Measurements from ENCODE around the gene BST2.
A peak's percentile ranks its signal among the peaks of the same experiment; 100 is the strongest.
"Not testable (repeated sequence)": the region's sequence is repeated elsewhere in the genome, so short reads cannot be mapped to it uniquely, and the experiment has no call there.

BST2 gene

DNA sequence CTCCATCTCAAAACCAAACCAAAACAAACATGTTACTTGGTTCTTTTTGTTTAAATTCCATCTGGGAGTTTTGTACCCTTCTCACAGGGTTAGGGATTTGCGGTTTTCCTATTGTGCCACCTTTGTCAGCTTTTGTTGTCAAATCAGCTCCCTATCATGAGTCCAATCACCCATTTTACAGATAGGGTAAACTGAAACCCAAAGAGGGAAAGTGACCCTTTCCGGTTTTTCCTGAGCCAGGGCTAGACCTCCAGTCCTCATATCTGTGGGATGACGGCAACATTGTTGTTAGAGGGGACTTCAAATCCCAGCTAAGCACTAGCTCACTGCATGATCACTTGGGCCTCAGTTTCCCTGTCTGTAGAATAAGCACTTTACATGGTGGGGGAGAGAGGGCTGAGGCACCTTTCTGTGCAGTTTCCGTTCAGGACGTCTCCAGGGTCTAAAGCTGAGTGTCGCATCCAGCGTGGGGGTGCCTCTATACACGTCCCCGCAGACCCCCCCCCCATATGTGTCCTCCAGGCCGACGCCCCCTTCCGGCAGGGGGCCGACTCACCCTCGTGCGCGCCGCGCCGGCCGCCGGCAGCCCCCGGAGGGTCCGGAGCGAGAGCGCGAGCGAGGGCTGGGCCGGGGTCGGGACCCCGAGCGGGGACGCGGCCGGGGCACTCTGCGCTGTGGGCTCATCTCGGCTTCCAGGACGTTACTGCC, 15.3 kb downstream of the BST2 start:
- DNase-seq (ENCODE audit: low read depth): no peak

DNA sequence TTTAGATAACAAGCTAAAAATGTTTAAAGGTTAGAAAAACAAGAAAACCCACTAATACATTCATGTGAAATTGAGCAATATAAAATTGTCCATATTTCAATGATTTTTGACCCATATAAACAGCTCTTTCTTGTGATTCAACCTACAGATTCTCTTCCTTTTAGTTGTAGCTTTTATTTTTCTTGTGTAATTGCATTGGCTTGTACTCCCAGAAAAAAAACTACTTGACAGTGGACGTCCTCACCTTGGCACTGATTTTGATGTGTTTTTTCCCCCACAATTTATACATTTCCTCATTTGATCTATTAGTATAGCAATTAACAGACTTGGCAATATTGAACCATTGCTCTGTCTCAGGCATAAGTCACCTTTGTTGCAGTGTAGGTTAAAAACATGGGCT, 16.1 kb downstream of the BST2 start:
- DNase-seq (ENCODE audit: low read depth): no peak

DNA sequence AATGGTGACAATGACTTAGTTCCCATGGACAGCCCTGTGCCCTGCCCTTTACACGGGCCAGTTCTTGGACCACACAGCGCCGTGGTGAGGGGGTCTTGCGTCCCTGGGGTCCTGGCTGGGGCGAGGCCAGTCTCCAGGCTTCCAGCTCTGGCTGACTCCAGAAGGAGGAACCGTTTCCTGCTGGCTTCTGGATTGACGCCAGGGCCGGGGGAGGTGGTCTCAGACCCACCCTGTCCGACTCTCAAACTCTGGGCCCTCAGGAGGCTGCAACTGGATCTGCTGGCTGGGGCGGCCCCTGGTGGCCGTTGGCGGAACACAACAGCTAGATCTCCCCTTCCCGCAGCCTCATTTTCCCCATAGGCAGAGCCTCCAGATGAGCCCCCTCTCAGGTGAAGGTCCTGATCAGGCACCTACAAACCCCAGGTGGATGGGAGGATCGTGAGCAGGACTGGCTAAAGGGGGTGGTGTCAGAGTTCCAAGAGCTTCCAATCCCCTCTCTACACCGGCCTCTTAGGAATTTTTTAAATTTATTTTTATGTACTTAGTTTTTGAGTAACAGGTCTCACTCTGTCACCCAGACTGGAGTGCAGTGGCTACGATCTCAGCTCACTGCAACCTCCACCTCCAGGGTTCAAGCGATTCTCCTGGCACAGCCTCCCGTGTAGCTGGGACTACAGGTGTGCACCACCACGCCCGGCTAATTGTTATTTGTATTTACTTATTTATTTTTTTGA, 19.4 kb downstream of the BST2 start:
- DNase-seq (ENCODE audit: low read depth): peak; percentile 47

DNA sequence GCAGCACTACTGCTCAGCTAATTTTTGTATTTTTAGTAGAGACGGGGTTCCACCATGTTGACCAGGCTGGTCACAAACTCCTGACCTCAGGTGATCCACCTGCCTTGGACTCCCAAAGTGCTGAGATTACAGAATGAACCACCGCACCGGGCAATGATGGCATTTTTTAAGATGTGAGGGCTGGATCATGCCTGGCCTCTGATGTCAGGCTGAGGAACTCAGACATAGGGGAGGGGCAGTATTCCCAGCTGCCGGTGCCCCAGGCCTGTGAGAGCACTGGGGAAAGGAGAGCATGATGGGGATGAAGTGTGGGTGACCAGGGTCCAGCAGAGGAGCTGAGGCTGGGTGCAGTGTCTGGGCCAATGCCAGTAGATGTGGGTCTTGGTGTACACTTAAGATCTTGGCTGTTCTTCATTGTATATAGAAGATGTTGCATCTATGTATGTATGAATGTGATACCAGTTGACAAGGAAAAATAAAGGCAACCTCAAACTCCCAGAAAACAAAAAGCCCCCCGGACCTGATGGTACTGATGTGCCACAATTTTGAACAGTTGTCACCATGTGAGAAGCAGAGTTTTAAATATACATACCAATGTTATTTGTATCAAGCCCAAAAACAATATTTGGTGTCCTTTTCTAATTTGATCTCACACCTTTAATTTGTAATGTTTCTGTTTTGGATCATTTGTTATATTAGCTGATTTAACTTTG, 24.8 kb downstream of the BST2 start:
- no peak for DNase-seq (ENCODE audit: low read depth)

DNA sequence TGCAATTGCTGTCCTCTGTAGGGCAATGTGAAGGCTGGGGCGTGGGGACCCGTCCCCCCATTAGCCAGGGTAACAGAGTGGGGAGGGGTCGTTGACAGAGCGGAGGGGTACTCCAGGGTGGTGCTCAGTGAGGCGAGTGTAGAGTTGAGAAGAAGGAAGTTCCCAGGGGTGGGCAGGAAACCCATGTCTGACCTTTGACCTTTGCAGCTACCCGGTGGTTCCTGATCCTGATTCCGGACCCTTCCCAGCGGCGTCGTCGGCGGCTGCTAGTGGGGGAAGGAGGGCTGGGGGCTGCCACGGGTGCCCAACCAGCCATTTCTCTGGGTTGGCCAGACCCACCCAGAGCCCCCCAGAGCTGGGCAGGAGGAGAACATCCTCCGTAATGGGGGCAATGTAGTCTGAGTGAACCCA, 26.2 kb downstream of the BST2 start:
- no peak for DNase-seq (ENCODE audit: low read depth)

DNA sequence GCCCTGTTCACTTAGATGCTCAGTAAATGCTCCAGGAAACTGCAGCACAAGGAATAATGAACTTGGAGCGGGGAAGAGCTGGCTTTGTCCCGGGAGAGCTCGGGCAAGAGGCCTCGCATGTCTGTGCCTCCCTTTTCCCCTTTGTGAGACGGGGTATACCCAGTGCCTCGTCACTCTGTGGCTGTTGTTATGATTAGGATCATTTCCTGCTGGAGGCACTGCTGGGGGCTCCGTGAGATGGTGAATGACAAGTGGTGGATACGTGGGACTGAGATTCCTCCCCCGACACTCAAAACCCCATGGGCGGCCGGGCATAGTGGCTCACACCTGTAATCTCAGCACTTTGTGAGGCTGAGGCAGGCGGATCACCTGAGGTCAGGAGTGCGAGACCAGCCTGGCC, 27.2 kb downstream of the BST2 start:
- DNase-seq (ENCODE audit: low read depth): no peak

DNA sequence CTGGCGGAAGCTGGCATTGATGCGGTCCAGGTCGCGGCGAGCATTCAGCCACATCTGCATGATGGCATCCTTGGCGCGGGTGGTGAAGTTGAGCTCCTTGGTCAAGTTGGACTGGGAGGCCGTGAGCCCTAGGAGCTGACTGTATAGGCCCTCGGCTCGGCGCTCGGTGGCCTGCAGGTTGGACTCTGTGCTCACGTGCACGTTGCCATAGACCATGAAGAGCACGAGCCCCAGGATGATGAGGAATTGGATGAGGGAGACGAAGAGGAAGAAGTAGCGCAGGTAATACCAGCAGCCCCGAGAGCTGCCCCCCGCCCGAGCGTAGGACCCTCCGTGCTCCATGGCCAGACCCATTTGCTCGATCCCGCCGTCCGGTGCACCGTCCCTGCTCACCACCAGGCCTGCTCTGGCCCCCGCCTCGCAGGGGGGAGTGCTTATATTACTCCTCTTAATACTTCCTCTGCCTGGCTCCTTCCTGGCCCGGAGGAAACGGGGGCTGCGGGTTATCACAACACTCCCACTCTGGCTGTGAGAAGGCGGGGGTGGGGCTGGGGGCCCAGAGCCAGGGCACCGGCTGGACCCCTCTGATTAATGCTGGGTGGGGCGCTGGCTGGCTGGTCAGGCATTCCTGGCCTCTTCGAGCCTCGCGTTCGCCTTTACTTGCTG, 28.4 kb downstream of the BST2 start, which contains the start of gene PLVAP:
TSS of gene PLVAP (minus strand) at position 408 of the 666 bp plus-strand sequence. CDS start at position 354, 54 bp downstream.
- no peak for DNase-seq (ENCODE audit: low read depth)

DNA sequence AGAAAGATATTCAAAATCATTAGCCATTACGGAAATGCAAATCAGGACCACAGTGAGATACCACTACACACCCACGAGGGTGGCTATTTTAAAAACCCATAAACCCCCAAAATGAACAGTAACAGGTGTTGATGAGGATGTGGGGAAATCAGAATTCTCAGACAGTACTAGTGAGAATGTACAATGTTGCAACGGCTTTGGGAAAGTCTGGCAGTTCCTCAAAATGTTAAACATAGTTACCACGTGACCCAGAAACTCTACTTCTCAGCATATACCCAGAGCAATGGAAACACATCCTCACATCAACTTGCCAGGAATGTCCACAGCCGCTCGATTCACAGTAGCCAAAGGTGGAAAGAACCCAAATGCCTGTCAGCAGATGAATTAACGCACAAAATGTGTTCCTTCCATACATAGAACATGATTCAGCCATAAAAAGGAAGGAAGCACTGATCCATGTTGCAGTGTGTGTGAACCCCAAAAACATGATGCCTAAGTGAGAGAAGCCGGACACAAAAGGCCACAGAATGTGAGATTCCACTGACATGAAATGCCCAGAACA, 35.3 kb downstream of the BST2 start:
- no peak for DNase-seq (ENCODE audit: low read depth)

DNA sequence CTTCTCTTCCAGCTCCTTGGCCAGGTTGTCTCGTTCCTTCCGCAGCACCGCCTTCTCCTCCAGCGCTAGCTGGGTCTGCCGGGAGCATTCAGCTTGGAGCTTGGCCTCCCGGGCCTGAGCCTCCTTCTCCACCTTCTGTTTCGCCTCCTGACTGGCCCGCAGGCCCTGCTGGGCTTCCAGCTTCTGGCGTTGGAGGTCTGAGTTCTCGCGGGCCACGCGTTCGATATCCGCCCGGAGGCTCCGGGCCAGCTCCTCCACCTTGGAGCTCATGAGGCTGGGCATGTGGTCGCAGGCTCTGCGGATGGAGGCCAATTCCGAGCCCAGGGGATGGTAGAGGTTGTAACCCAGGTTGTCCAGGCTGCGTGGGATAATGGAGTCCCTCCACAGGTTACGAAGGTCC, 40.1 kb downstream of the BST2 start:
- no peak for DNase-seq (ENCODE audit: low read depth)

DNA sequence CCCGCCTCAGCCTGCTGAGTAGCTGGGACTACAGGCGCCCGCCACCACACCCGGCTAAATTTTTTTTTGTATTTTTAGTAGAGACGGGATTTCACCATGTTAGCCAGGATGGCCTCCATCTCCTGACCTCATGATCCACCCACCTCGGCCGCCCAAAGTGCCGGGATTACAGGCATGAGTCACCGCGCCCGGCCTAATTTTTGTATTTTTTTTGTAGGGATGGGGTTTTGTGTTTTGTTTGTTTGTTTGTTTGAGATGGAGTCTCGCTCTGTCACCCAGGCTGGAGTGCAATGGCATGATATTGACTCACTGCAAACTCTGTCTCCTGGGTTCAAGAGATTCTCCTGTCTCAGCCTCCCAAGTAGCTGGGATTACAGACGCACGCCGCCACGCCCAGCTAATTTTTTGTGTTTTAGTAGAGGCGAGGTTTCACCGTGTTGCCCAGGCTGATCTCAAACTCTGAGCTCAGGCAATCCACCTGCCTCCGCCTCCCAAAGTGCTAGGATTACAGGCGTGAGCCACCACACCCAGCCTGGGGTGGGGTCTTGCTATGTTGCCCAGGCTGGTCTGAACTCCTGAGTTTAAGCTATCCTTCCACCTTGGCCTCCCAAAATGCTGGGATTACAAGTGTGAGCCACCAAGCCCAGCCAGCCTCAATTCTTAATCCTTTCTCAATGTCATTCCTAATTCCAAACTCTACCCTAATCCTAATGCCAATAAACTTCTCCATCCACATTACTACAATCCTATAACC, 41.4 kb downstream of the BST2 start:
- not testable (repeated sequence) for DNase-seq (ENCODE audit: low read depth)

DNA sequence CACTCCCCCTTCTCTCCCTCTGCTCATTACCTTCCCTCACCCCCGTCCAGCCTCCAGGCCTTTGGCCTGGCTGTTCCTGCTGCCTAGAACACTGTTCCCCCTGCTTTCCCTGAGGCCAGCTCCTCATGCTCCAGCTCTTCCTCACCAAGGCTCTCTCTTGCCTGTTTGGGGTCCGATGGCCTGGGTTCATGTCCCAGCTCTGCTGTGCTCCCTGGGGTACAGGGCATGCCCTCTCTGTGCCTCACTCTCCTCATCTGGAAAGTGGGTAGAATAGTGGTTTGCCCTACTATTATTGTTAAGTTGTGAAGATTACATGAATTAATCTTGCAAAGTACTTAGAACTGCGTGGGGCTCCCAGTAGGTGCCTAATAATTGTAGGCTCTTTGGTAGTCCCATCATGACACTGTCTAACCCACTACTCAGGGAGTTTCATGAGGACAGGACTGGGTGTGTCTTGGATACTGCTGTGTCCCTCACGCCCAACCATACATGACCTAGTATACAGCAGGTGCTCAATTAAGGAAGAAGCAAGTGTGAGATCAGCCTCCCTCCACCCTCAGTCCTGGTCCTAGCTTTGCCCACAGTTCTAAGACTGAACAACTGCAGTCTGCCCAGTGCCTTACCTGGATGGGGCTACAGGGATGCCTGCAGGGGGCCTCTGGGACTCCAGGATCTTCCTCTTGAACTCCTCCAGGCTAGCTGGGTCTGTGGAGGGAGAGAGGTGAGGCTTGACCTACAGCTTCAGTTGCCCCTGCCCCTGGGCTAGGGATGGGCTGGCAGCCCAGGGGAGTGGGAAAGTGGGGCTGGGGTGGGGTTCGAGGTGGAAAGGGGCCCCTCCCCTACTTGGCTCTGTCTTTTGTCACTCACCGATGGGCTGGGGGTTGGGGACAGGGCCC, 45.3 kb downstream of the BST2 start:
- no peak for DNase-seq (ENCODE audit: low read depth)

DNA sequence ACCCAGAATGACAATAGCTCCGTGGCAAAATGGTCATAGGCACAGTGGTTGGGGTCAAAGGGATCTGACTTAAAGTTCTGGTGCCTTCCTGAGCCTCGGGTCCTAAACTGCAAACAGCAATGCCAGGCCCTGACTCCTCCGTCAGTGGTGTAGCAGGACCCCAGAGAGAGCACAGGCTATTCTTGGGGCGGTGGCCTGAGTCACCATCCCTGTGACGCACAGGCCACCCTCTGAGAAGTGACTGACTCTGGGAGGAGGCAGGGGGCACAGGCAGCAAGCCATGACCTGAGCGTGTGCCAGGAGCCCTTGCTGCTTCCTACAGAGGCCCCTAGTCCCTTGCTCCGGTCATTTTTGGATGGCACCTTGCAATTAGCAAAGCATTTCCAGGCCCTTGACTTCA, 47.0 kb downstream of the BST2 start:
- no peak for DNase-seq (ENCODE audit: low read depth)

DNA sequence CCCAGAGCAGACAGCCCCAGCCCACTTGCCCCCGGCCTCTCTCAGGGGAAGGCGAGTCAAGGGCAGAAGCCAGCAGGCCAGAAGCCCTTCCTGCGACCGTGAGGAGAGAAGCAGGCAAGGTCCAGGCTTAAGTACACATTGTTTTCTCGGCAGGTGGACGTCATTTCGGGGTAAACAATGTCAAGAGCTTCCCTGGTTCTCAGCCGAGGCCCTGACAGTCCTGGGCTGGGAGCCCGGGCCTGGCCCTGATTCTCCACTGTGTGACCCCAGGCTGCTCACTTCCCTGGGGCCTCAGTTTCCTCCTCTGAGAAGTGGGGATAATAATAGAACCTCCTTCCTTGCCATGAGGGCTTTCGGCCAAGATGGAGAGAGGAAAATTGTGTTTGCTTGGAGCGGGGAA, 47.7 kb downstream of the BST2 start:
- DNase-seq (ENCODE audit: low read depth): no peak

DNA sequence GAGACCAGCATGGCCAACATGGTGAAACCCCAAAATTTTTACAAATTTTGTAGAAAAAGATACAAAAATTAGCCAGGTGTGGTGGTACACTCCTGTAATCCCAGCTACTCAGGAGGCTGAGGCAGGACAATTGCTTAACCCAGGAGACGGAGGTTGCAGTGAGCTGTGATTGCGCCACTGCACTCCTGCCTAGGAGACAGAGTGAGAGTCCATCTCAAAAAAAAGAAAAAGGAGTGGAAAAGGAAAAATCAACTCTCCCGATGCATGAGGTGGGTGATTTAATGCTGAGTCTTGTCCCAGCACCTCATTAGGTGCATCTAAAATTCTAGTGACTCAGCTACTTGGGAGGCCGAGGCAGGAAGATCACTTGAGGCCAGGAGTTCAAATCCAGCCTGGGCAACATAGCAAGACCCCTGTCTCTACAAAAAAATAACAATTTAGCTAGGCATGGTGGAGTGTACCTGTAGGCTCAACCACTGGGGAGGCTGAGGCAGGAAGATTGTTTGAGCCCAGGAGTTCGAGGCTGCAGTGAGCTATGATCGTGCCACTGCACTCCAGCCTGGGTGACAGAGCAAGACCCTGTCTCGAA, 48.3 kb downstream of the BST2 start:
- no peak for DNase-seq (ENCODE audit: low read depth)

DNA sequence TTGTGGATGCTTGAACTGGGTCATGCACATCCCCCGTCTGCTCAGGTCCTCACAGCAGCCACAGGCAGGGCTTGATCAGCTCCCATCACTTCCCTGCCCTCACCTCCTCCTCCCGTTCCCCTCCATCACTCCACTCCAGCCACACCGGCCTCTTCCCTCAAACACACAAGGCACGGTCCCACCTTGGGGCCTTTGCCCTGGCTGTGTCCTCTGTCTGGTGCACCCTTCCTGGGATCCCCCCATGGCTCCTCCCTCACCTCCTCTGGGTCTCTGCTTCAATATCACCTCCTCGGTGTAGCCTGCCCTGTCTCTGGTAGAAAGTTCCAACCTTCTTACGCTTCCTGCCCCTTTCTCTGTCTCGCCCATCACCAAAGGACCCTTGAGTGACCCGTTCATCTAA, 52.0 kb downstream of the BST2 start:
- no peak for DNase-seq (ENCODE audit: low read depth)
